K562 (cell line): ENCODE results near the gene PDE4D. TPM values are rescaled to one million over a fixed set of nuclear protein-coding genes. Genes with fewer than 3 reads are reported as not detected.
A peak's percentile ranks its signal among the peaks of the same experiment; 100 is the strongest.

Experiments
- ATAC-seq: fragments of 200-7000 bp; cut with Tn5 transposase; 3 replicates; pipeline ENCODE4 v1.9.1; 2020; ENCODE audit warnings: moderate library complexity
- BruUV-seq: library from RNA; stranded (reverse); fragments of 400-500 nt; replicated peaks from 2 replicates; lab custom pipeline; 2021; lab: Mats Ljungman, UMichigan
- CTCF ChIA-PET: fragments of 300-600 bp; formaldehyde crosslinking; extraction: SDS; loops from one replicate; lab custom pipeline; 2021; ENCODE audit warnings: low intra/inter-chr PET ratio; lab: Yijun Ruan, JAX
- POLR2A ChIA-PET: fragments of 300-600, 350-650 bp; sonication (Branson Sonifier 250); formaldehyde crosslinking; extraction: SDS; loops from one replicate; lab custom pipeline; 2021; ENCODE audit warnings: antibody characterized with exemption, inconsistent platforms; lab: Yijun Ruan, JAX
- DNase-seq, 4 experiments: peaks; one replicate each; pipeline versions ENCODE4 v3.0.0 to v3.0.0-alpha.2; 2011 to 2018; ENCODE audit warnings: low spot score in 3 of 4, mixed read lengths in 3 of 4; ENCODE audit errors: extremely low read depth in 1 of 4
- FAIRE-seq: peaks from 2 replicates; lab custom pipeline; 2011; peaks lifted over from hg19 to GRCh38; lab: Jason Lieb, UNC
- H2AFZ ChIP-seq: 2 replicates; pipeline ENCODE4 v1.6.0; 2011; ENCODE audit warnings: low read depth, low read length, control low read depth, inconsistent platforms
- H3K27ac ChIP-seq: fragments of 200-600 bp; 3 replicates; pipeline ENCODE4 v1.8.0; 2011; ENCODE audit warnings: low read depth, mild to moderate bottlenecking, control low read depth, inconsistent platforms, low read length, moderate library complexity, mixed read lengths; ENCODE audit errors: extremely low read depth
- H3K27me3 ChIP-seq, 2 experiments: fragments of 300-600 bp in 1 of 2; 2 replicates in 1 of 2; 3 replicates in 1 of 2; pipeline versions ENCODE4 v1.6.0 to v1.8.0; 2011; ENCODE audit warnings: inconsistent platforms in 2 of 2, low read length in 2 of 2, mild to moderate bottlenecking in 1 of 2, mixed read lengths in 1 of 2, moderate library complexity in 1 of 2; ENCODE audit not compliant: control insufficient read depth in 2 of 2, insufficient read depth in 2 of 2
- H3K36me3 ChIP-seq: fragments of 300-600 bp; 3 replicates; pipeline ENCODE4 v1.8.0; 2011; ENCODE audit warnings: mild to moderate bottlenecking, low read length, inconsistent platforms; ENCODE audit not compliant: control insufficient read depth, insufficient read depth
- H3K4me1 ChIP-seq, 2 experiments: fragments of 200-600 bp in 1 of 2; replicated peaks in 1 of 2; 2 replicates in 1 of 2; 3 replicates in 1 of 2; pipeline versions ENCODE4 v1.5.1 to v1.8.0; 2011; ENCODE audit warnings: inconsistent platforms in 2 of 2, low read length in 2 of 2, mild to moderate bottlenecking in 1 of 2, mixed read lengths in 1 of 2, moderate library complexity in 1 of 2; ENCODE audit not compliant: control insufficient read depth in 2 of 2, insufficient read depth in 2 of 2
- H3K4me2 ChIP-seq: 2 replicates; pipeline ENCODE4 v1.6.1; 2011; ENCODE audit warnings: low read length, control low read depth, inconsistent platforms, mixed read lengths; ENCODE audit not compliant: insufficient read depth
- H3K4me3 ChIP-seq: fragments of 200-600 bp; sonication (generic), shearing (Covaris generic); 2 replicates; pipeline ENCODE4 v1.5.1; 2016; ENCODE audit warnings: control low read depth, inconsistent platforms
- H3K79me2 ChIP-seq: fragments of 200-600 bp; 3 replicates; pipeline ENCODE4 v1.8.0; 2011; ENCODE audit warnings: low read length, inconsistent platforms; ENCODE audit not compliant: control insufficient read depth, insufficient read depth
- H3K9ac ChIP-seq, 2 experiments: 2 replicates each; pipeline versions ENCODE4 v1.6.0 to v1.6.1; 2011; ENCODE audit warnings: low read depth in 2 of 2, low read length in 2 of 2, control low read depth in 1 of 2, inconsistent platforms in 1 of 2, mild to moderate bottlenecking in 1 of 2, mixed read lengths in 1 of 2; ENCODE audit not compliant: insufficient read depth in 1 of 2
- H3K9me1 ChIP-seq: one replicate; pipeline ENCODE4 v1.6.0; 2011; ENCODE audit warnings: inconsistent platforms, mild to moderate bottlenecking, low read length, moderate library complexity; ENCODE audit not compliant: control insufficient read depth, insufficient read depth
- H3K9me3 ChIP-seq: replicated peaks from 2 replicates; pipeline ENCODE4 v1.5.1; 2011; ENCODE audit warnings: low read depth, low read length, inconsistent platforms; ENCODE audit not compliant: control insufficient read depth, insufficient read depth
- H4K20me1 ChIP-seq: replicated peaks from 2 replicates; pipeline ENCODE4 v1.6.1; 2011; ENCODE audit warnings: low read length, inconsistent platforms, mixed read lengths; ENCODE audit not compliant: control insufficient read depth, insufficient read depth
- C11orf30 ChIP-seq: fragments of 450-650 bp; IDR thresholded peaks from 2 replicates; pipeline ENCODE4 v1.6.1; 2016; ENCODE audit warnings: low read depth, mild to moderate bottlenecking
- GTF2B ChIP-seq: IDR thresholded peaks from 2 replicates; pipeline ENCODE4 v1.6.1; 2011; ENCODE audit not compliant: insufficient read length; ENCODE audit errors: extremely low read depth
- MAFF ChIP-seq: IDR thresholded peaks from 2 replicates; pipeline ENCODE4 v1.6.1; 2012; ENCODE audit warnings: low read length, improper control_type of control experiment
- MAFK ChIP-seq: IDR thresholded peaks from 2 replicates; pipeline ENCODE4 v1.6.1; 2011; ENCODE audit warnings: low read length, improper control_type of control experiment
- MCM5 ChIP-seq: fragments of 450-650 bp; IDR thresholded peaks from 2 replicates; pipeline ENCODE4 v1.6.1; 2016; ENCODE audit warnings: low read depth
- NFATC3 ChIP-seq: fragments of 450-650 bp; IDR thresholded peaks from 2 replicates; pipeline ENCODE4 v1.6.1; 2017; ENCODE audit warnings: mild to moderate bottlenecking
- RNF2 ChIP-seq: sonication (generic); IDR thresholded peaks from 2 replicates; pipeline ENCODE4 v1.6.1; 2016
- SMARCC2 ChIP-seq: fragments of 450-650 bp; IDR thresholded peaks from 2 replicates; pipeline ENCODE4 v1.6.1; 2017; ENCODE audit warnings: antibody characterized with exemption, moderate library complexity, mild to moderate bottlenecking, low read depth
- TRIM25 ChIP-seq: fragments of 450-650 bp; IDR thresholded peaks from 2 replicates; pipeline ENCODE4 v1.7.0; 2016; ENCODE audit warnings: borderline replicate concordance
- ZNF583 ChIP-seq: fragments of 250-450 bp; sonication (Bioruptor Pico); IDR thresholded peaks from 2 replicates; pipeline ENCODE4 v1.4.0; 2020
- in situ Hi-C: fragments of 300-500 bp; cut with MboI; formaldehyde crosslinking; loops from 4 replicates; pipeline ENCODE4 v1.15.0; 2018; ENCODE audit warnings: inconsistent platforms, mixed read lengths
- intact Hi-C: fragments of 100-400 bp; cut with micrococcal nuclease; formaldehyde crosslinking; loops from 2 replicates; pipeline ENCODE4 v1.14.2; 2022
- polyA plus RNA-seq, 8 experiments: library from polyadenylated mRNA; depleted of rRNA in 4 of 8; stranded (reverse) in 5 of 8; unstranded in 3 of 8; fragments of >200 nt; fragmentation: Nextera tagmentation in 2 of 8; fragmentation: Illumina TruSeq in 1 of 8; extraction: Ambion mirVana in 2 of 8; extraction: Trizol in 1 of 8; gene quantifications; 2 replicates each; pipeline versions ENCODE4 v1.2.1 to v1.2.3, GENCODE V29; 2011 to 2014; ENCODE audit warnings: inconsistent platforms in 1 of 8, missing spikeins in 1 of 8
- total RNA-seq, 7 experiments: library from RNA; depleted of rRNA in 6 of 7; stranded (reverse); fragments of >200 nt in 6 of 7; fragmentation: Illumina TruSeq in 2 of 7; extraction: Trizol in 2 of 7; gene quantifications; 2 replicates each; pipeline versions ENCODE4 v1.2.1 to v1.2.3, GENCODE V29; 2011 to 2021; ENCODE audit warnings: low replicate concordance in 1 of 7

PDE4D gene
- total and polyA plus RNA-seq, 9 of the 15 experiments (the other 6 are each of a cell fraction or from before 2014, with no cell fraction given) = 0.04 to 0.46 (median 0.13) TPM

GRCh38 chr5:59533730-59534108, 359.8 kb downstream of the PDE4D start:
- H3K4me1 ChIP-seq = no peaks in the 10 kb centered on the region
- ChIA-PET POLR2A (no interaction called here), CTCF (no interaction called here)
- in situ Hi-C loops = no loop called here
- FAIRE-seq = no peak
- no peaks in the 10 kb centered on the region for H3K9me1 ChIP-seq
- H3K9ac ChIP-seq = no peak overlapping the region
- no peaks in the 10 kb centered on the region for H3K79me2 ChIP-seq
- BruUV-seq = no TSS peak
- no peak overlapping the region for H2AFZ ChIP-seq
- H3K27ac ChIP-seq = no peak overlapping the region
- no peak for TF ChIP-seq SMARCC2
- no peak for TF ChIP-seq NFATC3
- TF ChIP-seq TRIM25 = no peak
- TF ChIP-seq ZNF583 (CRISPR knock-in tag) = no peak
- TF ChIP-seq MCM5 = no peak
- peak; percentile 41; the same call in 1 of the 2 replicates for TF ChIP-seq MAFF
- TF ChIP-seq MAFK = peak; percentile 46; the same call in 1 of the 2 replicates
- no peak for TF ChIP-seq RNF2
- peak; percentile 32; the same call in 1 of the 2 replicates for TF ChIP-seq C11orf30
- no peak for TF ChIP-seq GTF2B
- TF ChIP-seq, all 486 proteins: peak for 3
- Histone ChIP-seq H3K4me2 (no peak overlapping the region), H3K9me3 (peaks cover 2% of the 10 kb centered on the region; the same call in 1 of the 2 replicates), H3K4me3 (no peak overlapping the region), H4K20me1 (no peaks in the 10 kb centered on the region), H3K36me3 (no peaks in the 10 kb centered on the region), H3K27me3 (no peaks in the 10 kb centered on the region)
- intact Hi-C loops = no loop called here
- no peak for DNase-seq
- ATAC-seq = no peak
